A549 treated with DMSO at 1 μM for 4 hours (cell line): Measurements from ENCODE around the gene SPRYD3. TPM values are rescaled to one million over a fixed set of nuclear protein-coding genes. Genes with fewer than 3 reads are reported as not detected.

Source experiments
- total RNA-seq: library from RNA; stranded (reverse); fragments of 200-300 nt; extraction: Qiagen RNA extraction; gene quantifications from 5 replicates; pipeline ENCODE4 v1.2.3, GENCODE V29; 2022; ENCODE audit warnings: low read depth

The SPRYD3 gene
- 33.6 to 40.3 TPM (median 36.2 TPM) in 5 replicates for total RNA-seq

GRCh38 chr12:53079226-53080117 is at the start of gene SPRYD3:
Gene SPRYD3, minus strand, starts transcription at chr12:53079390. Its CDS starts 57 bp downstream, at chr12:53079333.

GRCh38 chr12:53102883-53103807 is 24.0 kb upstream of the SPRYD3 start, which contains the start of gene SOAT2:
Gene SOAT2, plus strand, starts transcription at chr12:53103486. Its CDS starts 92 bp downstream, at chr12:53103578.

GRCh38 chr12:53097564-53098353 is 18.6 kb upstream of the SPRYD3 start, which contains the start of gene IGFBP6:
Gene IGFBP6, plus strand, starts transcription at chr12:53097667. Its CDS starts 51 bp downstream, at chr12:53097718.

GRCh38 chr12:53049571-53050318 is 29.4 kb downstream of the SPRYD3 start, which contains the start of gene TNS2:
Gene TNS2, plus strand, starts transcription at chr12:53050065. Its CDS starts 121 bp downstream, at chr12:53050186.

Other genes with a start within 250 kb of the SPRYD3 start
- 0.08 to 0.20 TPM (median 0.10 TPM) in 3 of 5 replicates, not detected in the others for gene KRT79, start 245.1 kb downstream of the SPRYD3 start, total RNA-seq
- gene KRT78, start 230.4 kb downstream of the SPRYD3 start, total RNA-seq: 0.07 to 0.19 TPM (median 0.16 TPM) in 3 of 5 replicates, not detected in the others
- gene KRT8, start 174.3 kb downstream of the SPRYD3 start, total RNA-seq: 3,152 to 3,514 TPM (median 3,324 TPM) in 5 replicates
- 2,085 to 2,459 TPM (median 2,349 TPM) in 5 replicates for gene KRT18, start 130.3 kb downstream of the SPRYD3 start, total RNA-seq
- 258 to 413 TPM (median 299 TPM) in 5 replicates for gene EIF4B, start 72.9 kb downstream of the SPRYD3 start, total RNA-seq
- 9.8 to 16.6 TPM (median 11.8 TPM) in 5 replicates for gene TNS2, start 29.3 kb downstream of the SPRYD3 start, total RNA-seq
- gene IGFBP6, start 18.3 kb upstream of the SPRYD3 start, total RNA-seq: 169 to 240 TPM (median 226 TPM) in 5 replicates
- 0.10 to 0.26 TPM (median 0.19 TPM) in 5 replicates for gene SOAT2, start 24.1 kb upstream of the SPRYD3 start, total RNA-seq
- gene ZNF740, start 101.3 kb upstream of the SPRYD3 start, total RNA-seq: 14.5 to 21.4 TPM (median 19.3 TPM) in 5 replicates
- gene CSAD, start 101.5 kb upstream of the SPRYD3 start, total RNA-seq: 4.8 to 7.0 TPM (median 5.0 TPM) in 5 replicates
- 0.26 to 0.47 TPM (median 0.31 TPM) in 5 replicates for gene ITGB7, start 127.9 kb upstream of the SPRYD3 start, total RNA-seq
- gene RARG, start 152.8 kb upstream of the SPRYD3 start, total RNA-seq: 24.4 to 34.3 TPM (median 29.3 TPM) in 5 replicates
- 15.6 to 25.1 TPM (median 20.0 TPM) in 5 replicates for gene ESPL1, start 188.9 kb upstream of the SPRYD3 start, total RNA-seq
- gene PFDN5, start 216.2 kb upstream of the SPRYD3 start, total RNA-seq: 495 to 550 TPM (median 496 TPM) in 5 replicates
- 85.4 to 102 TPM (median 93.8 TPM) in 5 replicates for gene MYG1, start 220.3 kb upstream of the SPRYD3 start, total RNA-seq
- gene AAAS, start 242.2 kb upstream of the SPRYD3 start, total RNA-seq: 70.5 to 85.4 TPM (median 78.7 TPM) in 5 replicates